Tibial nerve (tissue), 4 donors: ENCODE results near the gene PDGFB.

Experiments used
- CTCF ChIP-seq, 5 experiments: fragments of 200-600 bp in 3 of 5; fragments of 450-650 bp in 2 of 5; sonication (generic) in 3 of 5; IDR thresholded peaks; one replicate each; pipeline ENCODE4 v1.5.1; 2016 to 2019; ENCODE audit warnings: antibody characterized with exemption in 5 of 5, mild to moderate bottlenecking in 3 of 5, moderate library complexity in 2 of 5
- EP300 ChIP-seq, 2 donors: sonication (generic); formaldehyde crosslinking; IDR thresholded peaks; one replicate each; pipeline ENCODE4 v1.6.1; 2017; ENCODE audit warnings: antibody characterized with exemption in 2 of 2, mild to moderate bottlenecking in 1 of 2
- POLR2A ChIP-seq, 2 donors: fragments of 450-650 bp; IDR thresholded peaks; one replicate each; pipeline ENCODE4 v1.6.1; 2017; ENCODE audit warnings: antibody characterized with exemption in 2 of 2, mild to moderate bottlenecking in 2 of 2, moderate library complexity in 2 of 2

GRCh38 chr22:39238966-39239505, 5.7 kb downstream of the PDGFB start:
- TF ChIP-seq CTCF (IDR thresholded peaks at IDR 0.05): no peak
- no peak for TF ChIP-seq POLR2A (IDR thresholded peaks at IDR 0.05)
- no peak for TF ChIP-seq EP300 (IDR thresholded peaks at IDR 0.05)
